ENCODE measurements around the gene RTP4. TPM values are rescaled to one million over a fixed set of nuclear protein-coding genes. Genes with fewer than 3 reads are reported as not detected.
"Not testable (repeated sequence)": the region's sequence is repeated elsewhere in the genome, so short reads cannot be mapped to it uniquely, and the experiment has no call there.

RTP4 gene
- total RNA-seq, 1 donor from 2014 or later: 0.40 TPM

DNA sequence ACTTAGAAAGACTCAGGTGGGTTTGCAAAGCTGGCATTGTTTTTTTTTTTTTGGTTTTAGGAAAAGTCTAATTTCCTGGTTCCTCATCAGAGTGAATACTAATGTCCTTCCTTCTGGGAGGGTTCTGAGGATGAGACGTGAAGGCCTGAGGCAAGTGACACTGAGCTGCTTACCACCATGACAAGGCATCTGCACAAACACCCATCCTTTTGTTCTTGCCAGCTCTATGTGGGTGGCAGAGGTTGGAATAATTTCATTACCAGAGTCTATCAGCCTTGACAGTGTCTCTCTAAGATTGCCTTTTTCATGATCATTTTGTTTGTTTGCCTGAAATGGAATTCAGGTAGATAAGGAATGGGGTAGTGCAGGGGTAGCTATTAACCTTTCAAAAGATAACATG lies 17.1 kb downstream of the RTP4 start:
- no peak overlapping the region for H3K4me3 ChIP-seq (ENCODE audit: low read depth, low read length)
- no peak for DNase-seq (ENCODE audit: low read depth)
- TF ChIP-seq, protein P1, sequence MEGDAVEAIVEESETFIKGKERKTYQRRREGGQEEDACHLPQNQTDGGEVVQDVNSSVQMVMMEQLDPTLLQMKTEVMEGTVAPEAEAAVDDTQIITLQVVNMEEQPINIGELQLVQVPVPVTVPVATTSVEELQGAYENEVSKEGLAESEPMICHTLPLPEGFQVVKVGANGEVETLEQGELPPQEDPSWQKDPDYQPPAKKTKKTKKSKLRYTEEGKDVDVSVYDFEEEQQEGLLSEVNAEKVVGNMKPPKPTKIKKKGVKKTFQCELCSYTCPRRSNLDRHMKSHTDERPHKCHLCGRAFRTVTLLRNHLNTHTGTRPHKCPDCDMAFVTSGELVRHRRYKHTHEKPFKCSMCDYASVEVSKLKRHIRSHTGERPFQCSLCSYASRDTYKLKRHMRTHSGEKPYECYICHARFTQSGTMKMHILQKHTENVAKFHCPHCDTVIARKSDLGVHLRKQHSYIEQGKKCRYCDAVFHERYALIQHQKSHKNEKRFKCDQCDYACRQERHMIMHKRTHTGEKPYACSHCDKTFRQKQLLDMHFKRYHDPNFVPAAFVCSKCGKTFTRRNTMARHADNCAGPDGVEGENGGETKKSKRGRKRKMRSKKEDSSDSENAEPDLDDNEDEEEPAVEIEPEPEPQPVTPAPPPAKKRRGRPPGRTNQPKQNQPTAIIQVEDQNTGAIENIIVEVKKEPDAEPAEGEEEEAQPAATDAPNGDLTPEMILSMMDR (conservative IDR thresholded peaks at IDR 0.05; ENCODE audit: low read depth, low read length): no peak

DNA sequence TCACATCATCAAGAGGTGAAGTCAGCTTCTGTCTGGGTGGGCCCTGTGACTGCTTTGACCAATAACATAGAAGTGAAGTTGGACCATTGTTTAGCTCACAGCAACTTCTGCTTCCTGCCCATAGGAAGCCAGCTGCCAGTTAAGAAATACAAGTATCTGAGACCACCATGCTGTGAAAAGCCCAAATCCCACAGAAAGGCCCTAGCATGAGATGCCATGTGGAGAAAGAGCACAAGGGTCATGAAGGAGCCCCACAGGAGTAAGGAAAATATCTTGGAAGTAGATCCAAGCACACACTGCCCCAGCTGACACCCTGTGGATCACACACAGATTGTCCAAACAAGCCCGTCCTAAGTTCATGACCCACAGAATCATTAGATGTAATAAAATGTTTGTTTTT lies 28.5 kb downstream of the RTP4 start:
- no peak overlapping the region for H3K4me3 ChIP-seq (ENCODE audit: low read depth, low read length)
- no peak for DNase-seq (ENCODE audit: low read depth)
- TF ChIP-seq, protein P1 (conservative IDR thresholded peaks at IDR 0.05; ENCODE audit: low read depth, low read length): no peak

DNA sequence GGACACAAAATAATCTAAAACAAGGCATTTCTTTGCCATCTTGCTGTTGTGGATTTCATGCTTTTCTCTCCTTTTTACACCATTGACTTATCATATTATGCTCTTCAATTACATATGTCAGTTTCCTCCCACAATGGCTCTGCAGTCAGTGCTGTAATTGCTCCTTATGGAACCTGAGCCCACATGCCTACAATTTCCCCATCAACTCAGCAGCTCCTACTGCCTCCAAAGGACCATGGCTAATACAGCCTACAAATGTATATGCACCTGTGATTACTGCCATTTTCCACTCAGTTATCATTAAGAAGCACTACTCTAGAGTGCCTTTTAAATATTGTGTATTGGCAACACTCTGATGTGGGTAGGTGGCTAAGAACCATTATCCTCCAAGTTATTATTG lies 30.8 kb downstream of the RTP4 start:
- no peak for DNase-seq (ENCODE audit: low read depth)
- TF ChIP-seq, protein P1 (conservative IDR thresholded peaks at IDR 0.05; ENCODE audit: low read depth, low read length): no peak
- H3K4me3 ChIP-seq (ENCODE audit: low read depth, low read length): no peak overlapping the region

DNA sequence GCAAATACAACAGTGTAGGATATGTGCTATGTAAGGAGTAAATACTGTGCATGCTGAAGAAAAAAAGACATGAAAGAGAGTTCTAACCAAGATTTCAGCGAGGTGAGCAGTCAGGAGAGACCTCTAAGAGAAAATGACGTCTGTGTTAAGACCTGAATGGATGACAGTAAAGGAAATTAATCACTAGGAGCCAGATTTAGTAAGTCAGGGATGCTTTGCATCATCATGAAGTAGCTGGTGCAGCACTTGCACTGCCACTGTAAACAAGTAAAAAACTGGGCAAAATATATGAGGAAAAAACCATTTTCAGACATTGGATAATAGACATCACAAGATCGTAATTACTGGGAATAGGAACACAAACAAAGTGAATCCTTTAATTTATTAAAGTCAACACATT lies 32.6 kb downstream of the RTP4 start:
- DNase-seq (ENCODE audit: low read depth): no peak
- no peak overlapping the region for H3K4me3 ChIP-seq (ENCODE audit: low read depth, low read length)
- TF ChIP-seq, protein P1 (conservative IDR thresholded peaks at IDR 0.05; ENCODE audit: low read depth, low read length): no peak

DNA sequence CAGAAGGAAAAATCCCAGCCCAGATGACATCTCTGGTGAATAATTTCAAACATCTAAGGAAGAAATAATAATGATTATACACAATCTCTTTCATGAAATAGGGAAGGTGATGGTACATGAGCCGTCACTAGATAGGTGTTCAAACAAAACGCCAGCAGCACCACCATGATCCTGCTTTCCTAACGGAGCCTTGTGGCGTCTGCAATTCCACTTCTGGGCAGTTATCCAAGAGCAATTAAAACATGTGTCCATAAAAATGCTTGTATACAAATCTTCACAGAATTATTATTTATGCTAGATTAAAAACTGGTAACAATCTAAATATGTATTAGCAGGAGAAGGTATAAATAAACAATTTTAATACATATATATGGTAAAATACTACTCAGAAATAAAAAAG lies 33.7 kb downstream of the RTP4 start:
- no peak overlapping the region for H3K4me3 ChIP-seq (ENCODE audit: low read depth, low read length)
- TF ChIP-seq, protein P1 (conservative IDR thresholded peaks at IDR 0.05; ENCODE audit: low read depth, low read length): no peak

DNA sequence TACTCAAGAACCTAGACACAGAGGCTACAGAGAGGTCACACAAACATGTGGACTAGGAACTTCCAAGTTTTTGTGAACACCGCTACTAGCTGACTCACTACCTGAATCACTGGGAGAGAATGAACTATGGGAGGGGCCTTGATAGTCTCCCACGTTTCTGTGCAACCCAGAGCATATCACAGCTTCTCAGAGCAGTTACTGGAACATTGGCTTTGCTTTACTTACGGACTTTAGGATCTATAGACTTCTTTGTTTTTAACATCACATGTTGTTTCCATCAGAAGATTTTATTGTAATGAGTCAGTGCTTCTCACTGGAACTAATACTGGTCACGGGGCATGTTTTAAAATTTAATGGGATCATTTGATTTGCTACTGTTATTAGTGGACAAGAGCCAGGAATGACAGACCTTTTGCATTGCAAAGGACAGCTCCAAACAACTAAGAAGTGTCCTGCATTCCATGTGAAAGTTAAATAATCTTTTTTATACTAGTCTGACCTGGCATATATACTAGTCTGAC lies 35.6 kb downstream of the RTP4 start:
- TF ChIP-seq, protein P1 (conservative IDR thresholded peaks at IDR 0.05; ENCODE audit: low read depth, low read length): no peak
- DNase-seq (ENCODE audit: low read depth): peak; percentile 100
- no peak overlapping the region for H3K4me3 ChIP-seq (ENCODE audit: low read depth, low read length)

More for the DNA sequence above, 33.7 kb downstream of the RTP4 start:
- DNase-seq (ENCODE audit: low read depth): no peak

DNA sequence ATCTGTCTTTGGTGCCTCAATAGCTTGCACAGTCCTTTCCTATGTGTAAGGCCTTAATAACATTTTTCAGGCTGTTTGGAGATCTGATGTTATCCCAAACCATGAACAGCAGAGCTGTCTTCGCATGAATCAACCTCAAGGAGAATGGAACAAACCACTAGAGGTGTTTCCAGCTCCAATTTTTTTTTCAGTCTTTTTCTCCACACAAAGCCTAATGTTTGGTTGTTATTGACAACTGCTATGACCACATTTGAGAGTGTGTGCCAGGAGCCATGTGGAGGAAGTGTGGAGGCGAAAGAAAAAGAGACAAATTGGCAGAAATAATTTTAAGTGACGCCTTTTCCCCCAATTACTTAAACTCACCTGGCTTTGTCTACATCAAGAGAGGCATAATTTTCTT lies 38.7 kb downstream of the RTP4 start:
- no peak for DNase-seq (ENCODE audit: low read depth)
- no peak overlapping the region for H3K4me3 ChIP-seq (ENCODE audit: low read depth, low read length)
- TF ChIP-seq, protein P1 (conservative IDR thresholded peaks at IDR 0.05; ENCODE audit: low read depth, low read length): no peak

DNA sequence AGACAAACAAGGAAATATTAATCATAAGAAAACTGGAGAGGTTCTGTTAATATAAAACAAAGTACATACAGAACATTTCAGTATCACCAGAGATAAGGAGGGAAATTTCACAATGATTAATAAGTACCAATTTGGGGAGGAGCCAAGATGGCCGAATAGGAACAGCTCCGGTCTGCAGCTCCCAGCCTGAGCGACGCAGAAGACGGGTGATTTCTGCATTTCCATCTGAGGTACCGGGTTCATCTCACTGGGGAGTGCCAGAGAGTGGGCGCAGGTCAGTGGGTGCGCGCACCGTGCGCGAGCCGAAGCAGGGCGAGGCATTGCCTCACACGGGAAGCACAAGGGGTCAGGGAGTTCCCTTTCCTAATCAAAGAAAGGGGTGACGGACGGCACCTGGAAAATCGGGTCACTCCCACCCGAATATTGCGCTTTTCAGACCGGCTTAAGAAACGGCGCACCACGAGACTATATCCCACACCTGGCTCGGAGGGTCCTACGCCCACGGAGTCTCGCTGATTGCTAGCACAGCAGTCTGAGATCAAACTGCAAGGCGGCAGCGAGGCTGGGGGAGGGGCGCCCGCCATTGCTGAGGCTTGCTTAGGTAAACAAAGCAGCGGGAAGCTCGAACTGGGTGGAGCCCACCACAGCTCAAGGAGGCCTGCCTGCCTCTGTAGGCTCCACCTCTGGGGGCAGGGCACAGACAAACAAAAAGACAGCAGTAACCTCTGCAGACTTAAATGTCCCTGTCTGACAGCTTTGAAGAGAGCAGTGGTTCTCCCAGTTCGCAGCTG lies 44.0 kb downstream of the RTP4 start:
- not testable (repeated sequence) for H3K4me3 ChIP-seq (ENCODE audit: low read depth, low read length); DNase-seq (ENCODE audit: low read depth)

Measured in epithelial cell of proximal tubule (primary cell).